ENCODE data around the gene MOCS2.

- TF ChIP-seq CTCF (IDR thresholded peaks at IDR 0.05) (no peak), ARID4B (CRISPR knock-in tag; IDR thresholded peaks at IDR 0.05; ENCODE audit: borderline replicate concordance) (no peak), TCF7 (CRISPR knock-in tag; IDR thresholded peaks at IDR 0.05; ENCODE audit: low read depth) (no peak), NR3C1 (CRISPR knock-in tag; conservative IDR thresholded peaks at IDR 0.05; ENCODE audit: low read depth) (no peak), ZNF263 (CRISPR knock-in tag; IDR thresholded peaks at IDR 0.05; ENCODE audit: low read depth) (no peak)
Measured at GRCh38 chr5:53127107-53127506, 17.6 kb upstream of the MOCS2 start.

Measured in WTC11 (cell line).